K562 (cell line): ENCODE data around the gene ABHD17C. TPM values are rescaled to one million over a fixed set of nuclear protein-coding genes. Genes with fewer than 3 reads are reported as not detected.

Source experiments
- CGGBP1 ChIP-seq: fragments of 250-450 bp; sonication (Bioruptor Pico); IDR thresholded peaks from 2 replicates; pipeline ENCODE4 v1.9.0; 2021; ENCODE audit warnings: mild to moderate bottlenecking
- EHMT2 ChIP-seq: fragments of 450-650 bp; IDR thresholded peaks from 2 replicates; pipeline ENCODE4 v1.6.1; 2018; ENCODE audit warnings: antibody characterized with exemption
- ETV1 ChIP-seq: fragments of 450-650 bp; conservative IDR thresholded peaks from 2 replicates; pipeline ENCODE4 v1.6.1; 2016; ENCODE audit warnings: missing genetic modification characterization, control low read depth, low read depth, missing compliant biosample characterization
- GABPA ChIP-seq: fragments of 200-800 bp; sonication (Bioruptor generic); conservative IDR thresholded peaks from 2 replicates; pipeline ENCODE4 v1.6.1; 2016; ENCODE audit warnings: low read depth, missing genetic modification characterization, missing compliant biosample characterization
- GATA2 ChIP-seq: sonication (generic); formaldehyde crosslinking; IDR thresholded peaks from 2 replicates; pipeline ENCODE4 v1.4.0; 2020; ENCODE audit warnings: mild to moderate bottlenecking, missing genetic modification reagents
- HDAC6 ChIP-seq: IDR thresholded peaks from 2 replicates; pipeline ENCODE4 v1.6.1; 2012; ENCODE audit warnings: low read depth, mild to moderate bottlenecking, control low read depth, inconsistent platforms, low read length, moderate library complexity
- HNRNPLL ChIP-seq: fragments of 200-400 bp; formaldehyde crosslinking; IDR thresholded peaks from 2 replicates; pipeline ENCODE4 v1.6.1; 2017; ENCODE audit warnings: low read length, low read depth, mild to moderate bottlenecking; ENCODE audit not compliant: poor library complexity, severe bottlenecking
- MIER1 ChIP-seq: fragments of 450-650 bp; IDR thresholded peaks from 2 replicates; pipeline ENCODE4 v1.6.1; 2016; ENCODE audit warnings: antibody characterized with exemption, mild to moderate bottlenecking, low read depth
- NONO ChIP-seq, 2 experiments: fragments of 200-400 bp in 1 of 2; fragments of 450-650 bp in 1 of 2; formaldehyde crosslinking in 1 of 2; IDR thresholded peaks; 2 replicates each; pipeline ENCODE4 v1.6.1; 2017; ENCODE audit warnings: low read depth in 2 of 2, mild to moderate bottlenecking in 2 of 2, moderate library complexity in 2 of 2, low read length in 1 of 2
- RNF219 ChIP-seq: fragments of 250-450 bp; sonication (Bioruptor Pico); IDR thresholded peaks from 2 replicates; pipeline ENCODE4 v1.5.0; 2022; ENCODE audit warnings: mild to moderate bottlenecking
- UBTF ChIP-seq, 2 experiments: IDR thresholded peaks; 2 replicates each; pipeline ENCODE4 v1.6.1; 2012; ENCODE audit warnings: improper control_type of control experiment in 2 of 2, low read depth in 2 of 2, low read length in 2 of 2, borderline replicate concordance in 1 of 2
- polyA plus RNA-seq, 8 experiments: library from polyadenylated mRNA; depleted of rRNA in 4 of 8; stranded (reverse) in 5 of 8; unstranded in 3 of 8; fragments of >200 nt; fragmentation: Nextera tagmentation in 2 of 8; fragmentation: Illumina TruSeq in 1 of 8; extraction: Ambion mirVana in 2 of 8; extraction: Trizol in 1 of 8; gene quantifications; 2 replicates each; pipeline versions ENCODE4 v1.2.1 to v1.2.3, GENCODE V29; 2011 to 2014; ENCODE audit warnings: inconsistent platforms in 1 of 8, missing spikeins in 1 of 8
- total RNA-seq, 7 experiments: library from RNA; depleted of rRNA in 6 of 7; stranded (reverse); fragments of >200 nt in 6 of 7; fragmentation: Illumina TruSeq in 2 of 7; extraction: Trizol in 2 of 7; gene quantifications; 2 replicates each; pipeline versions ENCODE4 v1.2.1 to v1.2.3, GENCODE V29; 2011 to 2021; ENCODE audit warnings: low replicate concordance in 1 of 7

ABHD17C gene
- total and polyA plus RNA-seq, 9 of the 15 experiments (the other 6 are each of a cell fraction or from before 2014, with no cell fraction given), result 0.04 to 0.42 (median 0.19) TPM; not detected in 1

DNA sequence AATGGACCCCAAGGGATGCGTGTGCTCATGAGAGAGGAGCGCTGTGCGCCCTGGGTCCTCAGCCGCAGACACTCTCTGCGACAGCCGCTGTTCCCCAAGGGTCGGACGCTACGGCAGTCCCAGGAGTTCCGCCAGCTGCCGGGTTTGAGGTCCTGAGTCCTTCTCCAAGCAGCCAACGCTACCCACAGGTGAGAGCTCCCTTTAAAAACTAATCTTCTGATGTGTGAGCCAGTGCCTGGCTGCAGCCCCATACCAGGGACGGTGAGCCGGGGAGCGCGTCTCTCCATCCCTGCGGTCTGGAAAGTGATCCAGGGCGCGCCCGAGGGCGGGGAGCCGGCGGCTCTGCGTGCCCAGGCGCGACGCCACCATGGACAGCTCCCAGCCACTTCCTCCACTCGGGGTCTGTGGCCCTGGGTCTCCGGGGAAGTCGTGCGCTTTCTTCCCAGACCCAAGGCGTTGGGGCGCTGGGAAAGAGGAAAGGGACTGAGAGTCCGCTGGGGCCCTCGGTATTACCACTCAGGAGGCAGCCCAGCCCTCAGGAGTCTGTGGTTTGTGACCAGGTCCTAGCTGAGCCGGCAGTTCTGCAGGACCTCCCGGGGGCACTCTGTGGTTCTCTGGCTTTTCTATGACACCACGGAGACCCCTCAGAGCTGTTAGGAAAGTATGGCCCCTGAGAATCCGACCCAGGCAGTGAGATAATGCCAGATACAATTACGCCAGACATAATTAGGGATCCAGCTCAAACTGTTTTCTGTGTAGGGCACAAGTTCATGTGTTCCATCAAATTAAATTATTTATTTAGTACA, 85.5 kb downstream of the ABHD17C start (continued):
- TF ChIP-seq GATA2 (CRISPR knock-in tag) (no peak), HDAC6 (0 out of 2 replicates have a peak, but pooled peaks have one; percentile 13), MIER1 (peak; percentile 63; the same call in 1 of the 2 replicates), UBTF (IDR thresholded peaks at IDR 0.05; ENCODE audit: borderline replicate concordance in 1 of 2, low read depth in 2 of 2, low read length in 2 of 2) (no peak), HNRNPLL (no peak), EHMT2 (peak; percentile 86), CGGBP1 (CRISPR knock-in tag) (no peak), ETV1 (tag) (no peak), NONO (IDR thresholded peaks at IDR 0.05; ENCODE audit: low read depth in 2 of 2, low read length in 1 of 2) (no peak), RNF219 (CRISPR knock-in tag) (no peak), GABPA (tag) (peak; percentile 47; the same call in 1 of the 2 replicates)
